ENCODE results near the gene MIGA2. TPM values are rescaled to one million over a fixed set of nuclear protein-coding genes. Genes with fewer than 3 reads are reported as not detected.

MIGA2 gene
- total RNA-seq, 1 experiment from 2014 or later = 28.6 TPM

DNA sequence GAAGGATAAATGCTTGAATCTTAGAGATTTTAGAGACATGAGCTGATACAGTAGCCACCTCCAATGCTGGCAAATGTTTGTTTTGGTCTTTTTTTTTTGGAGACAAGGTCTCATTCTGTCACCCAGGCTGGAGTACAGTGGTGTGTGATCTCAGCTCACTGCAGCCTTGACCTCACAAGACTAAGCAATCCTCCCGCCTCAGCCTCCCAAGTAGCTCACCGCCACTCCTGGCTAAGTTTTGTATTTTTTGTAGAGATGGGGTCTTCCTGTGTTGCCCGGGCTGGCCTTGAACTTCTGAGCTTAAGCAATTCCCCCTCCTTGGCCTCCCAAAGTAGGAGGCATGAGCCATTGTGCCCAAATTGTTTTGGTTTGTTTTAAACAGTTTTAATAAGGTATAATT, 37.7 kb downstream of the MIGA2 start:
- CTCF ChIA-PET = interaction anchor here (0.7 kb wide), 2 partner anchors 183 to 764 kb away, joined by 4 to 9 read pairs; no protein-coding TSS in a partner anchor
- TF ChIP-seq CTCF (IDR thresholded peaks at IDR 0.05; ENCODE audit: unreplicated experiment) = no peak
- Mint-ChIP-seq H3K9me3 (ENCODE audit: unreplicated experiment) (no peaks in the 10 kb centered on the region), H3K27me3 (ENCODE audit: insufficient read depth, unreplicated experiment) (no peaks in the 10 kb centered on the region), H3K27ac (ENCODE audit: low read depth, unreplicated experiment) (no peak overlapping the region), H3K36me3 (ENCODE audit: insufficient read depth, unreplicated experiment) (no peaks in the 10 kb centered on the region), H3K4me3 (ENCODE audit: unreplicated experiment) (no peak overlapping the region), H3K4me1 (ENCODE audit: insufficient read depth, unreplicated experiment) (peaks cover 1% of the 10 kb centered on the region)
- no TSS peak for BruUV-seq (replicated peaks)
- intact Hi-C loops (cut with micrococcal nuclease) = no loop called here
- DNase-seq (ENCODE audit: unreplicated experiment) = no peak
- POLR2A ChIA-PET = interaction anchor here (0.6 kb wide), 1 partner anchor 702 kb away, joined by 3 read pairs; no protein-coding TSS in a partner anchor

- intact Hi-C loops (cut with micrococcal nuclease) = no loop called here
- BruUV-seq (replicated peaks) = no TSS peak
- no peaks in the 10 kb centered on the region for H3K27me3 Mint-ChIP-seq (ENCODE audit: insufficient read depth, unreplicated experiment)
- POLR2A ChIA-PET = interaction anchor here (0.8 kb wide), 1 partner anchor 46 kb away, joined by 3 read pairs; no protein-coding TSS in a partner anchor
- no peaks in the 10 kb centered on the region for H3K9me3 Mint-ChIP-seq (ENCODE audit: unreplicated experiment)
- CTCF ChIA-PET = no interaction called here
- H3K36me3 Mint-ChIP-seq (ENCODE audit: insufficient read depth, unreplicated experiment) = no peaks in the 10 kb centered on the region
- DNase-seq (ENCODE audit: unreplicated experiment) = no peak
- no peak for TF ChIP-seq CTCF (IDR thresholded peaks at IDR 0.05; ENCODE audit: unreplicated experiment)
- H3K4me1 Mint-ChIP-seq (ENCODE audit: insufficient read depth, unreplicated experiment) = peaks cover 4% of the 10 kb centered on the region
- H3K27ac Mint-ChIP-seq (ENCODE audit: low read depth, unreplicated experiment) = no peak overlapping the region
- H3K4me3 Mint-ChIP-seq (ENCODE audit: unreplicated experiment) = no peak overlapping the region
Measured at GRCh38 chr9:129075996-129076639, 39.7 kb downstream of the MIGA2 start.

DNA sequence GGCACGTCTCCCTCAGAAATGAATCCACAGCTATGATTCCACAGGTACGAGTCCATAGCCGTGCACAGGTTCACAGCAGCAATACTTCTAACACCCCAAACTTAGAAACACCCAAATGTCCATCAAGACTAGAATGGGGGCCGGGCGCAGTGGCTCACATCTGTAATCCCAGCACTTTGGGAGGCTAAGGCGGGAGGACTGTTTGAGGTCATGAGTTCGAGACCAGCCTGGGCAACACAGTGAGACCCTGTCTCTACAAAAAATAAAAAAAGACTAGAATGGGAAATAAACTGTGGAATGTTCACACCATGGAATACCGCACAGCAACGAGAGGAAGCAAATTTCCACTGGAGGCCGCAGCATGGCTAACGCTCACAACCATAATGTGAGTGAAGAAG, 40.2 kb downstream of the MIGA2 start:
- BruUV-seq (replicated peaks) = no TSS peak
- Mint-ChIP-seq H3K27me3 (ENCODE audit: insufficient read depth, unreplicated experiment) (no peaks in the 10 kb centered on the region), H3K27ac (ENCODE audit: low read depth, unreplicated experiment) (no peak overlapping the region), H3K4me3 (ENCODE audit: unreplicated experiment) (no peak overlapping the region), H3K36me3 (ENCODE audit: insufficient read depth, unreplicated experiment) (no peaks in the 10 kb centered on the region), H3K9me3 (ENCODE audit: unreplicated experiment) (no peaks in the 10 kb centered on the region), H3K4me1 (ENCODE audit: insufficient read depth, unreplicated experiment) (peaks cover 4% of the 10 kb centered on the region)
- ChIA-PET POLR2A (interaction anchor here (0.8 kb wide), 1 partner anchor 47 kb away, joined by 3 read pairs; no protein-coding TSS in a partner anchor), CTCF (no interaction called here)
- no peak for DNase-seq (ENCODE audit: unreplicated experiment)
- intact Hi-C loops (cut with micrococcal nuclease) = no loop called here
- no peak for TF ChIP-seq CTCF (IDR thresholded peaks at IDR 0.05; ENCODE audit: unreplicated experiment)

- intact Hi-C loops (cut with micrococcal nuclease) = no loop called here
- POLR2A ChIA-PET = no interaction called here
- Mint-ChIP-seq H3K4me1 (ENCODE audit: insufficient read depth, unreplicated experiment) (peaks cover 4% of the 10 kb centered on the region), H3K27me3 (ENCODE audit: insufficient read depth, unreplicated experiment) (no peaks in the 10 kb centered on the region), H3K27ac (ENCODE audit: low read depth, unreplicated experiment) (no peak overlapping the region), H3K36me3 (ENCODE audit: insufficient read depth, unreplicated experiment) (no peaks in the 10 kb centered on the region), H3K9me3 (ENCODE audit: unreplicated experiment) (no peaks in the 10 kb centered on the region), H3K4me3 (ENCODE audit: unreplicated experiment) (no peak overlapping the region)
- CTCF ChIA-PET = interaction anchor here (0.6 kb wide), 1 partner anchor 10 kb away, joined by 3 read pairs; no protein-coding TSS in a partner anchor
- no peak for TF ChIP-seq CTCF (IDR thresholded peaks at IDR 0.05; ENCODE audit: unreplicated experiment)
- DNase-seq (ENCODE audit: unreplicated experiment) = no peak
- BruUV-seq (replicated peaks) = no TSS peak
Measured at GRCh38 chr9:129077236-129077635, 40.8 kb downstream of the MIGA2 start.

Measured in MCF 10A (cell line).